ENCODE results near the gene SLC18A2.
"Not testable (repeated sequence)": the region's sequence is repeated elsewhere in the genome, so short reads cannot be mapped to it uniquely, and the experiment has no call there.

Gene SLC18A2

DNA sequence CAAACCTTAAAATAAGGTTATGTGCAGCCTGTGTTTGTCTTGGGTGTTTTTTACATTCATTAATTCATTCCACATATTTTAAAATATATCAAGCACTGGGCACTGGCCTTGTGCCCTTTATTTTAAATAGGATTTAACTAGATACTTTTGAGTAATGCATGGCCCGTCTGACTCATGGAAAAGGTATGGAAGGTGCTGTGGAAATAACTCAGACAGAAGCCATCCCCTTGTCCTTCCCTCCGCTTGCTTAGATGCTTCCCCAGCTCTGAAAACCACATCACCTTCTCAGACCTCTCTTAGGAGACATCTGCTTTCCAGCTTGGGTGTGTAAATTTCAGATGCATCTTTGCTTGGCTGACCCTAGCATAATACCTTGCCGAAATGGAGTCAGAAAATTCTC lies 30.5 kb downstream of the SLC18A2 start:
- Mint-ChIP-seq H3K27me3 (no peaks in the 10 kb centered on the region), H3K36me3 (no peaks in the 10 kb centered on the region), H3K4me1 (no peaks in the 10 kb centered on the region), H3K9me3 (no peaks in the 10 kb centered on the region), H3K27ac (no peak overlapping the region), H3K4me3 (no peak overlapping the region)

DNA sequence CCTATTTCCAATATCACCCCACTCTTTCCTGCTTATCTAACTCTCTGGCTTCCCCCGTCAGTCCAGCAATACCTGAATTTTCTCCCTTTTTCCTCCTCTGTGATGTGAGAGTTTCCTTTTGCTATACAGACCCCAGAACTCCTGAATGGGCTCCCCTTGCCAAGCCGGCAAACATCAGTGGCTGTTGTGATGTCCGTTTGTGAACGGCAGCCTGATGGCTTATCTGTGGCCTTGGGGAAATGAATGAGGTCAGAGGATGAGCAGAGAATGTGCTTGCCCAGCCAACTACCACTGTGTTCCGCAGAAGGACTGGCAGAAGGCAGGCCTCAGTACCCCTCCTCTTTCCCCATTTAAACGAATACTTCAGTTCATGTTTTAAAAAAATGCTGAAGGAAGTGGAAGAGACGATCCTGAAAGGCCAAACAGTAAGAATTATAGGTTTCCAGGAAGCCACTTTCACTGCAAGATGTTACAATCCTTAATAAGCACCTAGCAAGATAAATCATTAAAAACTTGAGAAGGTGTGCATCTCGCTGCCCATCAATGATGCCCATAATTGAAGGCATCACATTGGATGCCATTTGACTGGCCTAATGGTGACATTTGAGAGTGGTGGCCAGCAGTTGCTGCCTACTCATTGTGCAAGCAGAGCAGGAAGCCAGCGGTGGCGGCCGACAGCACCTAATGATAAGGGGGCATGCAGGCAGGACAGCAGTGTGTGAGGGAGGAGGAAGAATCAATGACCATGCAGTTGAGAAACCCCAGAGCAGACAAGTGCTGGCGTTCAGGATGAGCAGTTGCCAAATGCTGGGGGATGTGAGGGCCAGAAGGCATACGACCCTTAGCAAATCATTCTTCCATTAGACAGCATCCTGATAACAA lies 31.5 kb downstream of the SLC18A2 start:
- Mint-ChIP-seq H3K27me3 (no peaks in the 10 kb centered on the region), H3K27ac (no peak overlapping the region), H3K4me3 (no peak overlapping the region), H3K4me1 (no peaks in the 10 kb centered on the region), H3K9me3 (no peaks in the 10 kb centered on the region), H3K36me3 (no peaks in the 10 kb centered on the region)

- Mint-ChIP-seq H3K9me3 (no peaks in the 10 kb centered on the region), H3K4me1 (no peaks in the 10 kb centered on the region), H3K27ac (no peak overlapping the region), H3K4me3 (no peak overlapping the region), H3K36me3 (no peaks in the 10 kb centered on the region), H3K27me3 (no peaks in the 10 kb centered on the region)
Measured at GRCh38 chr10:117273980-117274379, 33.1 kb downstream of the SLC18A2 start.

- no peak overlapping the region for H3K27ac Mint-ChIP-seq
Measured at GRCh38 chr10:117274509-117274908, 33.6 kb downstream of the SLC18A2 start.

GRCh38 chr10:117275121-117275520 lies 34.2 kb downstream of the SLC18A2 start:
- no peaks in the 10 kb centered on the region for H3K36me3 Mint-ChIP-seq
- H3K9me3 Mint-ChIP-seq: no peaks in the 10 kb centered on the region
- no peaks in the 10 kb centered on the region for H3K4me1 Mint-ChIP-seq
- H3K4me3 Mint-ChIP-seq: no peak overlapping the region
- H3K27me3 Mint-ChIP-seq: no peaks in the 10 kb centered on the region
- no peak overlapping the region for H3K27ac Mint-ChIP-seq

More at GRCh38 chr10:117274509-117274908, 33.6 kb downstream of the SLC18A2 start:
- no peak overlapping the region for H3K4me3 Mint-ChIP-seq
- H3K36me3 Mint-ChIP-seq: no peaks in the 10 kb centered on the region
- no peaks in the 10 kb centered on the region for H3K4me1 Mint-ChIP-seq
- H3K9me3 Mint-ChIP-seq: no peaks in the 10 kb centered on the region
- H3K27me3 Mint-ChIP-seq: no peaks in the 10 kb centered on the region

DNA sequence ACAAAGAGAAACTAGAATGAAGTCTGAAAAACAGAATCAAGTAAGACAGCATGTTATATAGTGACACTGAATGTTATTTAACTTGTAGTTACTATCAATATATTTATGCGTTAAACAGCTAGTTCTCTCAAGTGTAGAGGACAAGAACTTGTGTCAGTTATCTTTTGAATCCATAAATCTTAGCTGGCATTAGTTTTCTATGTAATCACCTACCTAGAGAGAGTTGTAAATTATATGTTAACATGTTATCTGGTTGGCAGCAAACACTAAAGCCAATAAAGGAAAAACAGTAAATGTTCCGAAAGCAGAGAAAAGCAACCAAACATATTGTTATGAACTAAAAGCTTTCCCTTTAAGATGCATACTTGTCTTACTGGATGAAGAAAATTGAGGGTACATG lies 36.8 kb downstream of the SLC18A2 start:
- H3K27me3 Mint-ChIP-seq: no peaks in the 10 kb centered on the region
- no peak overlapping the region for H3K4me3 Mint-ChIP-seq
- no peaks in the 10 kb centered on the region for H3K4me1 Mint-ChIP-seq
- no peak overlapping the region for H3K27ac Mint-ChIP-seq
- H3K9me3 Mint-ChIP-seq: no peaks in the 10 kb centered on the region
- H3K36me3 Mint-ChIP-seq: peaks cover 2% of the 10 kb centered on the region

DNA sequence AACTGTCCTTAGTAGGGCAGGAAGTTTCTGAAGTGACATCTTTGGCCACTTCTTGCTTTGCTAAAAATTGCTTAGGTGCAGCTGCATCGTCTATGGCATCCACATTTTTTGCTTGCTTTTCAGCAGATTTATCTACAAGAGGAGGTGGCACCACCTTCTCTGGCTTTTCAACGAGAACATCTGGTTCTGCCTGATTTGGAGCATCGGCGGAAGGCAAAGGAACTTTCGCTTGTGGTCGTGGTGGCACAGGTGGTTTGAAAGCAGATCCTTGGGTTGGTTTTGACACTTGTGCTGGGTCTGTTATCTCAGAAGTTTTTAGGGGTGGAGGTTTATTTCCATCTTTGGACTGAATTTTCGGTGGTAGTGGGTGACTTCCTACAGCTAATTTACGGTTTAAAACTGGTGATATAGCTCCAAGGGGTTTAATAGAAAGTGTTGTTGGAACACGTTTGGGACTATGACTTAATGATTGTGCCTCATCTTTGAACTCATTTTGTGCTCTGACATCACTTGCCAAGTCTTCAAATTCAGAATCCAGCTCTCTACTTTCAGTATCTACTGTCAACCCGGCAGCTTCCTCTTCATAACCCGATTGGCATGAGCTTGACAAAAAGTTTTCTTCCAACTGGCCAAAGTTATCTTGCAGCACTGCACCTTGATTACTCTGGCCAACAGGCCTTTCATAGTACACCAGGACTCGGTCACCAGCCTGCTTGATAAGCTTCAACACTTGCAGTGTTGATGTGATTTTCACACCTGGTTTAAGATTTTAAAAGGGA lies 44.0 kb downstream of the SLC18A2 start:
- Mint-ChIP-seq H3K27me3 (no peaks in the 10 kb centered on the region), H3K36me3 (peaks cover 21% of the 10 kb centered on the region), H3K4me1 (no peaks in the 10 kb centered on the region), H3K27ac (no peak overlapping the region), H3K9me3 (no peaks in the 10 kb centered on the region), H3K4me3 (no peak overlapping the region)

DNA sequence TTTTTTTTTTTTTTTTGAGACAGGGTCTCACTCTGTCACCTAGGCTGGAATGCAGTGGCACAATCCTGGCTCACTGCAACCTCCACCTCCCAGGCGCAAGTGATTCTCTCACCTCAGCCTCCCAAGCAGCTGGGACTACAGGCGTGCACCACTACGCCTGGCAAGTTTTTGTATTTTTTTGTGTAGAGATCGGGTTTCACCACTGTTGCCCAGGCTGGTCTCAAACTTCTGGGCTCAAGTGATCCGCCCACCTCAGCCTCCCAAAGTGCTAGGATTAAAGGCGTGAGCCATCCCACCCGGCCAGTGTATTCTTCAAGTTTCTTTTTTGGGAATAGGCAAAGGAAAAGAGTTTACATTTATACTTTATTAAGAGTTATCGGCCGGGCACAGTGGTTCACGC lies 50.0 kb downstream of the SLC18A2 start:
- H3K9me3 Mint-ChIP-seq, H3K27ac Mint-ChIP-seq, H3K27me3 Mint-ChIP-seq, H3K4me3 Mint-ChIP-seq, H3K36me3 Mint-ChIP-seq: not testable (repeated sequence)
- peaks cover 13% of the 10 kb centered on the region for H3K4me1 Mint-ChIP-seq

- no peaks in the 10 kb centered on the region for H3K27me3 Mint-ChIP-seq
- no peak overlapping the region for H3K4me3 Mint-ChIP-seq
- no peaks in the 10 kb centered on the region for H3K9me3 Mint-ChIP-seq
- no peak overlapping the region for H3K27ac Mint-ChIP-seq
- peaks cover 10% of the 10 kb centered on the region for H3K36me3 Mint-ChIP-seq
- H3K4me1 Mint-ChIP-seq: peaks cover 21% of the 10 kb centered on the region
Measured at GRCh38 chr10:117294039-117294645, 53.2 kb downstream of the SLC18A2 start.

- Mint-ChIP-seq H3K4me1 (peaks cover 25% of the 10 kb centered on the region), H3K27me3 (no peaks in the 10 kb centered on the region), H3K36me3 (peaks cover 14% of the 10 kb centered on the region), H3K9me3 (no peaks in the 10 kb centered on the region), H3K4me3 (no peak overlapping the region), H3K27ac (no peak overlapping the region)
Measured at GRCh38 chr10:117294735-117295134, 53.8 kb downstream of the SLC18A2 start.

DNA sequence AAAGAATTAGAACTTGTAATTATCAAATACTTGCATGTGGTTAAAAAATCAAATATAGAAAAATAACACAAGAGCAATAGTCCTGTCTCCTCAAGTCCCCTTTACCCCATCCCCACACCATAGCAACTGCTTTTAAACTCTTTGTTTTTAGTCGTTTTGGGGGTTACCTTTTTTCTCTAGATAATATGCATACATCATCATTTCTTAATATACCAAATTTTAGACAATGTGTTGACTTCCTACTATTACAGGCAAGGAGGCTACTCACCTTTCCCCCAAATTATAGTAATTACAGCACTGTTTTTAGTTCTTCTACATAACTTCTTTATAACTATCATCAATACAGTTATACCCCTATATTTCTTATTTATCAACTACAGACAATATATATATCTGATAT lies 57.3 kb downstream of the SLC18A2 start:
- Mint-ChIP-seq H3K36me3 (peaks cover 27% of the 10 kb centered on the region), H3K9me3 (no peaks in the 10 kb centered on the region), H3K4me3 (no peak overlapping the region), H3K27me3 (no peaks in the 10 kb centered on the region), H3K27ac (no peak overlapping the region), H3K4me1 (peaks cover 28% of the 10 kb centered on the region)

DNA sequence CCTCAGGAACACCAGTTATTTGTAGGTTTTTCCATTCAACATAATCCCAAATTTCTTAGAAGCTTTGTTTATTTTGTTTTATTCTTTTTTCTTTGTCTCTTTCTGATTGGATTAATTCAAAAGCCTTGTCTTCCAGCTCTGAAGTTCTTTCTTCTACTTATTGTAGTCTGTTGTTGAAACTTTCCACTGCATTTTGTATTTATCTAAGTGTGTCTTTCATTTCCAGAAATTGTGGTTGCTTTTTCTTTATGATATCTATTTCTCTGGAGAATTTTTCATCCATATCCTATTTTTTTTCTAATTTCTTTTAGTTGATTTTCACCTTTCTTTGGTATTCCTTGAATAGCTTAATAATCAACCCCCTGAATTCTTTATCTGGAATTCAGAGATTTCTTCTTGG lies 58.5 kb downstream of the SLC18A2 start:
- peaks cover 23% of the 10 kb centered on the region for H3K4me1 Mint-ChIP-seq
- H3K4me3 Mint-ChIP-seq: no peak overlapping the region
- H3K36me3 Mint-ChIP-seq: peaks cover 25% of the 10 kb centered on the region

GRCh38 chr10:117300671-117301070 lies 59.8 kb downstream of the SLC18A2 start:
- no peak overlapping the region for H3K4me3 Mint-ChIP-seq
- H3K9me3 Mint-ChIP-seq: no peaks in the 10 kb centered on the region
- peaks cover 18% of the 10 kb centered on the region for H3K4me1 Mint-ChIP-seq
- H3K36me3 Mint-ChIP-seq: peaks cover 23% of the 10 kb centered on the region
- no peaks in the 10 kb centered on the region for H3K27me3 Mint-ChIP-seq
- no peak overlapping the region for H3K27ac Mint-ChIP-seq

More for the DNA sequence above, 58.5 kb downstream of the SLC18A2 start:
- no peaks in the 10 kb centered on the region for H3K9me3 Mint-ChIP-seq
- no peaks in the 10 kb centered on the region for H3K27me3 Mint-ChIP-seq
- H3K27ac Mint-ChIP-seq: no peak overlapping the region

DNA sequence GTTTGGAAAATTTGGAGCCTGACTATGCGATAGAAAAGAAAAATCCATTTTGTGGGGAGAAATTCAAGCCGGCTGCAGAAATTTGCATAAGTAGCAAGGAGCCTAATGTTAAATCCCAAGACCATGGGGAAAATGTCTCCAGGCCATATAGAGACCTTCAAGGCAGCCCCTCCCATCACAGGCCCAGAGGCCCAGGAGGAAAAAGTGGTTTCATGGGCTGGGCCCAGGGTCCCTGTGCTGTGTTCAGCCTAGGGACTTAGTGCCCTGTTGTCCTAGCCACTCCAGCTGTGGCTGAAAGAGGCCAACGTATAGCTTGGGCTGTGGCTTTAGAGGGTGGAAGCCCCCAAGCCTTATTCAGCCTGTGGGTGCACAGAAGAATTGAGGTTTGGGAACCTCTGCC lies 62.5 kb downstream of the SLC18A2 start:
- not testable (repeated sequence) for H3K27me3 Mint-ChIP-seq, H3K4me3 Mint-ChIP-seq, H3K4me1 Mint-ChIP-seq, H3K27ac Mint-ChIP-seq, H3K9me3 Mint-ChIP-seq
- peaks cover 31% of the 10 kb centered on the region for H3K36me3 Mint-ChIP-seq

GRCh38 chr10:117306674-117307073 lies 65.8 kb downstream of the SLC18A2 start:
- H3K4me1 Mint-ChIP-seq: peaks cover 23% of the 10 kb centered on the region
- no peak overlapping the region for H3K4me3 Mint-ChIP-seq
- peaks cover 29% of the 10 kb centered on the region for H3K36me3 Mint-ChIP-seq
- H3K27ac Mint-ChIP-seq: no peak overlapping the region
- H3K9me3 Mint-ChIP-seq: no peaks in the 10 kb centered on the region
- no peaks in the 10 kb centered on the region for H3K27me3 Mint-ChIP-seq

DNA sequence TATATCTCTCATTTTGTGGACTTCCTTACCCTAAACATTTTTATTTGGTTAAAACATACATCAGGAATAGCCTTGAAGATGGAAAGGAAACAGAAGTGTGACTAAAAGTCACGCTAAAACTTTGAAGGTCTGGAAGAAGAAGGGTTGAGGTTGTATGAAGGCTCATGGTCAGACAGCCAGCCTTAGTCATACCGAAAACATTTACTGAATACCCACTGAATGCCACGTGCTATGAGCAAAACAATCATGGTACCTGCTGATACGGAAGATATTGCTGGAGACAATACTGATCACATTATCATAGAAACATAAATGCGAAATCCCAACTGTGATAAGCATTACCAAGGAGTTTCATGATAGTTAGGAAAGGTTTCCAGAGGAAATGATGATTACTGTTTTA lies 70.3 kb downstream of the SLC18A2 start:
- Mint-ChIP-seq H3K36me3 (peaks cover 32% of the 10 kb centered on the region), H3K9me3 (no peaks in the 10 kb centered on the region), H3K4me3 (no peak overlapping the region), H3K27ac (no peak overlapping the region), H3K27me3 (no peaks in the 10 kb centered on the region), H3K4me1 (peaks cover 30% of the 10 kb centered on the region)
